ENCODE results near the gene RALGAPA2. TPM values are rescaled to one million over a fixed set of nuclear protein-coding genes. Genes with fewer than 3 reads are reported as not detected.

Gene RALGAPA2
- total and polyA plus RNA-seq, 8 donors = 34.5 to 79.8 (median 43.1) TPM

DNA sequence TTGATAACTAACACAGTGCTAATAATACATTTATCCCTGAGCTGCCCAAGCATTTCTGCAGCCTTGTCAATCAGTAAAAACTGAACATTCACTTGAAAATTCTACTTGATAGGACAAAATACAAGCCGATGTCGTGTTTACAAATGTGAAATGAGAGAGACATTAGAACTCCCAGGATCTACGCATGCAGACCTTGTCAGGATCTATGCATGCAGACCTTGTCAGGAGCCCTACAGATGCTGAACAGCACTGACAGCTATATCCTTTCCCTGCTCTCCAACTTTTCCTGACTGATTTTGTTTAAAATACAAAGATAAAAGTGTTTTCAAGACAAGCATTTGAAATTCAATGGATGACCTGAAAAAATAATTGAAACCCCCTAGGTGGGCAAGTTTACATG is 315.6 kb downstream of the RALGAPA2 start:
- TF ChIP-seq, protein P1, sequence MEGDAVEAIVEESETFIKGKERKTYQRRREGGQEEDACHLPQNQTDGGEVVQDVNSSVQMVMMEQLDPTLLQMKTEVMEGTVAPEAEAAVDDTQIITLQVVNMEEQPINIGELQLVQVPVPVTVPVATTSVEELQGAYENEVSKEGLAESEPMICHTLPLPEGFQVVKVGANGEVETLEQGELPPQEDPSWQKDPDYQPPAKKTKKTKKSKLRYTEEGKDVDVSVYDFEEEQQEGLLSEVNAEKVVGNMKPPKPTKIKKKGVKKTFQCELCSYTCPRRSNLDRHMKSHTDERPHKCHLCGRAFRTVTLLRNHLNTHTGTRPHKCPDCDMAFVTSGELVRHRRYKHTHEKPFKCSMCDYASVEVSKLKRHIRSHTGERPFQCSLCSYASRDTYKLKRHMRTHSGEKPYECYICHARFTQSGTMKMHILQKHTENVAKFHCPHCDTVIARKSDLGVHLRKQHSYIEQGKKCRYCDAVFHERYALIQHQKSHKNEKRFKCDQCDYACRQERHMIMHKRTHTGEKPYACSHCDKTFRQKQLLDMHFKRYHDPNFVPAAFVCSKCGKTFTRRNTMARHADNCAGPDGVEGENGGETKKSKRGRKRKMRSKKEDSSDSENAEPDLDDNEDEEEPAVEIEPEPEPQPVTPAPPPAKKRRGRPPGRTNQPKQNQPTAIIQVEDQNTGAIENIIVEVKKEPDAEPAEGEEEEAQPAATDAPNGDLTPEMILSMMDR (IDR thresholded peaks at IDR 0.05) = no peak
- ATAC-seq (no peak), DNase-seq (no peak)
- peaks cover 0 to 10% of the 10 kb centered on the region in 2 donors for H3K4me1 ChIP-seq
- intact Hi-C loops (cut with DNase I) = no loop called here
- peaks cover 0 to 95% of the 10 kb centered on the region in 2 donors for H3K36me3 ChIP-seq
- no peaks in the 10 kb centered on the region for H3K27me3 ChIP-seq
- no peaks in the 10 kb centered on the region for H3K9me3 ChIP-seq
- H3K27ac ChIP-seq = no peak overlapping the region
- no peak overlapping the region for H3K4me3 ChIP-seq

DNA sequence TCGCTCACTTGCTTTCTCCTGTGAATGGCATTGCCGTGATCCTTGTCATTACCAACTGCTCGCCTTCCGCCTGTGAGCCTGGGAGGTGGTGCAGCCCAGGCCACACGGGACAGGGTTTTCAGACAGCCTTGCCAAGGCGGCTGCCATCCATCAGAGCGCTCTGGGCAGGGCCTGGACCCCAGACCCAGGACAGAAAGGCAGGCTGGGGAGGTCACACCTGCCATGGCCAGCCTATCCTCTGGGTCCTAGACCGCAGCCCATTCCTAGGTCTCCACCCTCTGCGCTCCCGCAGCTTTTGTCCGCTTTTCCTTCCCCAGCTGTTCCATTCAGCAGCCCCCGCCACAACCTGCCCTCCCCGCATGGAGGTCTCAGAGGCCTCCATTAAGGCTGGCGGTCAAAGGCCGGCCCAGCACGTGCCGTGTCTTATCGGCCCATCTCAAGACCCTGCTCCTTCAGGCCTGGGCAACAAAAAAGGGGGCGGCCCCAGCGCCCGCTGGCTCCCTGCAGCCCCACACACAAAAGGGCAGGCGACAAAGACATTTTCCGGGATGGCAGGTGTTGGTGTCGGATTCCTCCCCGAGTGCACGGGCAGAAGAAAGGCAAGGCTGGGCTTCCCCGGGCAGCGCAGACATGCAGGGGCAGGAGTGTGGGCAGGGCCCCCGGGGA is 316.4 kb downstream of the RALGAPA2 start:
- DNase-seq (no peak), ATAC-seq (no peak)
- TF ChIP-seq, protein P1 (IDR thresholded peaks at IDR 0.05) = no peak
- Histone ChIP-seq H3K4me1 (peaks cover 0 to 10% of the 10 kb centered on the region in 2 donors), H3K4me3 (no peak overlapping the region), H3K36me3 (peaks cover 0 to 95% of the 10 kb centered on the region in 2 donors), H3K27me3 (no peaks in the 10 kb centered on the region), H3K27ac (no peak overlapping the region), H3K9me3 (no peaks in the 10 kb centered on the region)
- intact Hi-C loops (cut with DNase I) = no loop called here

DNA sequence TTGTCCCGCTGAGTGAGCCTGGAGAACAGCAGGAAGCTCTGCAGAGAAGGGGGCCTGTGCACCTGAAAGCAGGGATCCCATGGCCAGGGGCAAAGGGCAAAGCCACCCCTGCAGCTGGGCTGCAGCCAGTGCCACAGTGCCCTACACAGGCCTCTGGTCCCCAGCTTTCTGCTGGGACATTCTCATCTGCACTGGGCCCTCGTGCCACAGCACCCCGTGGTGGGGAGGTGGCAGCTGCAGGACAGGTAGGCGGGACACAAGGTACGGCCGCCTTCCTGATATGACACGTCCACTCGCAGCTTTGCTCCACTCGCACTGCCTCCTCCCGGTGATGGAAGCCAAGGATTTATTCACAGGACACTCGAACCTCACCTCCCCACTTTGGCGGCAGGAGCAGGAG is 317.4 kb downstream of the RALGAPA2 start:
- Histone ChIP-seq H3K27ac (no peak overlapping the region), H3K36me3 (peaks cover 0 to 98% of the 10 kb centered on the region in 2 donors), H3K9me3 (no peaks in the 10 kb centered on the region), H3K27me3 (no peaks in the 10 kb centered on the region), H3K4me1 (peaks cover 0 to 10% of the 10 kb centered on the region in 2 donors), H3K4me3 (no peak overlapping the region)
- TF ChIP-seq, protein P1 (IDR thresholded peaks at IDR 0.05) = no peak
- ATAC-seq (no peak), DNase-seq (no peak)
- intact Hi-C loops (cut with DNase I) = no loop called here

DNA sequence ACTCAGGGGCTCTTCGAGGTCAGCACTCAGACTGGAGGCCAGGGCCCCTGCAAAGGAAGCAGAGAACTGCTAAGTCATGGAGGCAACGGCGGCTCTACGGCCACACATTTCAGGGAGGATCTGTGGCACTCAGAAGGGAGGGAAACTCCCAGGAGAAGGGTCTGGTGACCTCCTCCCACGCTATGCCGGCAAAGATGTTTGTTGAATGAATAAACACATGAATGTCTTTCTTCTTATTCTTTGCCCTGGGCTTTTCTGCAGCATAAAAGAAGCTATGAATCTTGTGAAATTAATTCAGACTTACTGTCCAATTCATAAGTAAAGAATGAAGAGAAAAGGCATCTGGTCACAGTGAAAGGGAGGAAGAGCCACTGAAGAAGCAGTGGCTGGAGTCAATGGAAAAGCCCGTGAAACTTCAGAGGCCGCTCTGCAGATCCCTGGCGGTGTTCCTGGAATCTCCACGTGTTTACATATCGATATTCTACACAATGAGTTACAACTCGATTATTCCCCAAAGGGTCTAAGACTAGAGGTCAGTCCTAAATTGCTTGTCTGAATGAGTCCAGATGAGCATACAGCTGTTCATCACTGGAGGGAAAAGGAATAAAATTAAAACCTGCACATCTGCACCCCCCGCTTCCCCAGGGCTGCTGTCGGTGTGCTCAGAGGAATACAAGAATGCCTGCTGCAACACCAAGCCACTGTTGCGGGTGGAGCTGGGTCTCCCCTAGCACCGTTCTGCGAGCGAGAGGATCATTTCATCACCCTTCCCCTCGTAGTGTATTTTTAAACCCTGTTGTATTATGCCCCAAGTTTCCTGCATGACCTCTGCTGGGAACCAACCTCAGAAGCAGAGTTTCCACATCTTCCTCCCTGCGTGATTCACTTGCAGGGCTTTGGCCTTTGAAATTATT is 319.0 kb downstream of the RALGAPA2 start:
- Histone ChIP-seq H3K27ac (no peak overlapping the region), H3K4me3 (no peak overlapping the region), H3K4me1 (peaks cover 0 to 10% of the 10 kb centered on the region in 2 donors), H3K36me3 (peaks cover 0 to 94% of the 10 kb centered on the region in 2 donors), H3K9me3 (no peaks in the 10 kb centered on the region), H3K27me3 (no peaks in the 10 kb centered on the region)
- TF ChIP-seq, protein P1 (IDR thresholded peaks at IDR 0.05) = no peak
- intact Hi-C loops (cut with DNase I) = no loop called here
- ATAC-seq (no peak), DNase-seq (no peak)

DNA sequence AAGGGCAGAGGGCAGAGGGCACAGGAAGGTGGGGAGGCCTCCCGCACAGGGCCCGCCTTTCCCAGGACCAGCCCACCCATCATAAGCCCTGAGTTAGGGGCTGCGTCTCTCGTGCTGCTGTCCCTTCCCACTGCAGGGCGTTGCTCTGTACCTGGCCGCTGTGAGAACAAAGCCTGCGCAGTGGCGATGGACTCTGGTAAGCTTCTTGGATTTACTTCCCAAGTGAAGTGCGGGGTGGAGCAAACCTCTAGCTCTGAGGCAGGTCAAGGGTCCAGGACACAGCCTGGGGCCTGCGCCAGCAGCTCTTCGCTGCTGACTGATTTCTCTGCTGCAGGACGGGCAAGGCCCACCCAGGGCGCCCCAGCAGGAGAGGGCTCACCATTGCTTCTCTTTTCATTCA is 320.7 kb downstream of the RALGAPA2 start:
- intact Hi-C loops (cut with DNase I) = no loop called here
- TF ChIP-seq, protein P1 (IDR thresholded peaks at IDR 0.05) = no peak
- no peak overlapping the region for H3K27ac ChIP-seq
- DNase-seq (no peak), ATAC-seq (no peak)
- peaks cover 0 to 79% of the 10 kb centered on the region in 2 donors for H3K36me3 ChIP-seq
- H3K27me3 ChIP-seq = no peaks in the 10 kb centered on the region
- H3K9me3 ChIP-seq = no peaks in the 10 kb centered on the region
- H3K4me1 ChIP-seq = peaks cover 0 to 10% of the 10 kb centered on the region in 2 donors
- H3K4me3 ChIP-seq = no peak overlapping the region
